ENCODE measurements around the gene HRG.
"Not testable (repeated sequence)": the region's sequence is repeated elsewhere in the genome, so short reads cannot be mapped to it uniquely, and the experiment has no call there.

HRG gene

DNA sequence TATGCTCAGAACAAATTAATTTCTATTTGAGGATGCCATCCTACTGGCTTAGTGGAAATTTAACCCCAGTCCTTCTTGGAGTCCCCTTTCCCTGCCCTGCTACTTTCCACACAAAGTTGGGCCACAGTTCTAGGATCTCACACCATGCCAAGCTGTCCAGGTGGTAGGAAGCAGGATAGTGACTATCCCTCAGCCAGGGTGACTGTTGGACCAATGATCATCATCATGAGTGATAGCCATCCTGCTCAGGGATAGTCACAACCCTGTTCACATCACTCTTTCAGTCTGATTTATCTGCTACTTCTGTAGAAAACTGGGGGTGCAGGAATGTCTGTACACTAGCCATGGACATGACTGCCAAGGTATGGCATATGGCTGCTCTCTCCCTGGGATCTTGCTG is 12.8 kb downstream of the HRG start:
- H3K4me3 Mint-ChIP-seq: no peak overlapping the region
- DNase-seq: no peak
- H3K27me3 Mint-ChIP-seq: peaks cover 67% of the 10 kb centered on the region
- H3K9me3 Mint-ChIP-seq: no peaks in the 10 kb centered on the region
- no peaks in the 10 kb centered on the region for H3K36me3 Mint-ChIP-seq
- no peak overlapping the region for H3K27ac Mint-ChIP-seq
- no peaks in the 10 kb centered on the region for H3K4me1 Mint-ChIP-seq
- CTCF ChIA-PET: interaction anchor here (0.7 kb wide), 1 partner anchor 64 kb away, joined by 3 read pairs; no protein-coding TSS in a partner anchor

- Mint-ChIP-seq H3K36me3 (no peaks in the 10 kb centered on the region), H3K27me3 (peaks cover 70% of the 10 kb centered on the region), H3K4me3 (no peak overlapping the region), H3K9me3 (no peaks in the 10 kb centered on the region), H3K27ac (no peak overlapping the region), H3K4me1 (no peaks in the 10 kb centered on the region)
- CTCF ChIA-PET: interaction anchor here (0.7 kb wide), 1 partner anchor 65 kb away, joined by 3 read pairs; no protein-coding TSS in a partner anchor
- DNase-seq: no peak
These were observed 13.3 kb downstream of the HRG start for GRCh38 chr3:186679151-186679550.

GRCh38 chr3:186680869-186681268 is 15.1 kb downstream of the HRG start:
- peaks cover 8% of the 10 kb centered on the region for H3K9me3 Mint-ChIP-seq
- H3K27me3 Mint-ChIP-seq: peaks cover 61% of the 10 kb centered on the region
- no peak overlapping the region for H3K4me3 Mint-ChIP-seq
- H3K36me3 Mint-ChIP-seq: no peaks in the 10 kb centered on the region
- CTCF ChIA-PET: no interaction called here
- H3K27ac Mint-ChIP-seq: no peak overlapping the region
- no peaks in the 10 kb centered on the region for H3K4me1 Mint-ChIP-seq
- no peak for DNase-seq

GRCh38 chr3:186682812-186683211 is 17.0 kb downstream of the HRG start:
- CTCF ChIA-PET: no interaction called here
- no peaks in the 10 kb centered on the region for H3K4me1 Mint-ChIP-seq
- peaks cover 54% of the 10 kb centered on the region for H3K27me3 Mint-ChIP-seq
- no peak overlapping the region for H3K4me3 Mint-ChIP-seq
- no peaks in the 10 kb centered on the region for H3K36me3 Mint-ChIP-seq
- no peak for DNase-seq
- peaks cover 8% of the 10 kb centered on the region for H3K9me3 Mint-ChIP-seq
- H3K27ac Mint-ChIP-seq: no peak overlapping the region

DNA sequence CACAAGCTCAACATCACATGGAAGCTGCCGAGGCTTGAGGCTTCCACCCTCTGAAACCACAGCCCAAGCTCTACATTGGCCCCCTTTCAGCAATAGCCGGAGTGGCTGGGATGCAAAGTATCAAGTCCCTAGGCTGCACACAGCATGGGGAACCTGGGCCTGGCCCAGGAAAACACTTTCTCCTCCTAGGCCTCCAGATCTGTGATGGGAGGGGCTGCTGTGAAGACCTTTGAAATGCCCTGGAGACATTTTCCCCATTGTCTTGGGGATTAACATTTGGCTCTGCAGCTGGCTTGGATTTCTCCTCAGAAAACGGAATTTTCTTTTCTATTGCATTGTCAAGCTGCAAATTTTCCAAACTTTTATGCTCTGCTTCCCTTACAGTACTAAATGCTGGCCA is 18.2 kb downstream of the HRG start:
- no peak for DNase-seq
- Mint-ChIP-seq H3K27ac (no peak overlapping the region), H3K36me3 (no peaks in the 10 kb centered on the region), H3K4me3 (no peak overlapping the region), H3K27me3 (peaks cover 52% of the 10 kb centered on the region), H3K9me3 (peaks cover 8% of the 10 kb centered on the region), H3K4me1 (no peaks in the 10 kb centered on the region)
- CTCF ChIA-PET: no interaction called here

GRCh38 chr3:186686475-186686874 is 20.7 kb downstream of the HRG start:
- H3K27ac Mint-ChIP-seq, H3K9me3 Mint-ChIP-seq, DNase-seq, CTCF ChIA-PET, H3K36me3 Mint-ChIP-seq, H3K4me1 Mint-ChIP-seq, H3K4me3 Mint-ChIP-seq: not testable (repeated sequence)
- peaks cover 50% of the 10 kb centered on the region for H3K27me3 Mint-ChIP-seq

- no peak for DNase-seq
- Mint-ChIP-seq H3K36me3 (no peaks in the 10 kb centered on the region), H3K27ac (no peak overlapping the region), H3K4me1 (no peaks in the 10 kb centered on the region), H3K9me3 (peaks cover 8% of the 10 kb centered on the region), H3K27me3 (peaks cover 55% of the 10 kb centered on the region), H3K4me3 (no peak overlapping the region)
- CTCF ChIA-PET: no interaction called here
These were observed 21.4 kb downstream of the HRG start for GRCh38 chr3:186687120-186687651.

- H3K4me1 Mint-ChIP-seq, DNase-seq, H3K9me3 Mint-ChIP-seq, H3K36me3 Mint-ChIP-seq, H3K27ac Mint-ChIP-seq, H3K4me3 Mint-ChIP-seq, CTCF ChIA-PET: not testable (repeated sequence)
- H3K27me3 Mint-ChIP-seq: peaks cover 44% of the 10 kb centered on the region
These were observed 24.5 kb downstream of the HRG start for GRCh38 chr3:186690304-186690703.

- CTCF ChIA-PET: no interaction called here
- H3K4me3 Mint-ChIP-seq: no peak overlapping the region
These were observed 25.9 kb downstream of the HRG start for GRCh38 chr3:186691676-186692075.

DNA sequence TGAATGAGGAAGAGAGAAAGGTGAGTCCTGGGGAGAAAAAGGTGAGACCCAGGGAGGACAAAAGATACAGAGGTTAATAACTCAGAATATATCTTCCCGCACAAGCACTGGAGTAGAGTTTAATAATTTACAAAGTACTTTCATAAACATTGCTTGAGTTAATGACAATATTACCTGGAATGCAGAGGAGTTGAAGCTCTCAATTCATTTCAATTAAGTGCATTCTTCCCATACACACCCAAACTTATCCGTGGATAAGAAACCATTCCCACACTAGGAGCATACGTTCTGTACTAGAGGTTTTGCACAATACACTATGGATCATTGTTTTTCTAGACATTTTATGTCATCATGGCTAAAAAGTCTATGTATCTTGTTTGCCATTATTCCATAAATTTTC is 28.0 kb downstream of the HRG start:
- H3K4me1 Mint-ChIP-seq: no peaks in the 10 kb centered on the region
- H3K9me3 Mint-ChIP-seq: no peaks in the 10 kb centered on the region
- H3K36me3 Mint-ChIP-seq: no peaks in the 10 kb centered on the region
- no peak overlapping the region for H3K27ac Mint-ChIP-seq
- no peak for DNase-seq
- CTCF ChIA-PET: no interaction called here
- H3K4me3 Mint-ChIP-seq: no peak overlapping the region
- peaks cover 23% of the 10 kb centered on the region for H3K27me3 Mint-ChIP-seq

More at GRCh38 chr3:186691676-186692075, 25.9 kb downstream of the HRG start:
- no peak for DNase-seq
- Mint-ChIP-seq H3K27me3 (peaks cover 38% of the 10 kb centered on the region), H3K36me3 (no peaks in the 10 kb centered on the region), H3K9me3 (no peaks in the 10 kb centered on the region), H3K4me1 (no peaks in the 10 kb centered on the region), H3K27ac (no peak overlapping the region)

- Mint-ChIP-seq H3K4me1 (no peaks in the 10 kb centered on the region), H3K27ac (no peak overlapping the region), H3K27me3 (peaks cover 23% of the 10 kb centered on the region), H3K9me3 (no peaks in the 10 kb centered on the region), H3K4me3 (no peak overlapping the region), H3K36me3 (no peaks in the 10 kb centered on the region)
- no peak for DNase-seq
- CTCF ChIA-PET: no interaction called here
These were observed 28.6 kb downstream of the HRG start for GRCh38 chr3:186694288-186695032.

GRCh38 chr3:186696522-186696921 is 30.7 kb downstream of the HRG start:
- no peak for DNase-seq
- no peaks in the 10 kb centered on the region for H3K4me1 Mint-ChIP-seq
- H3K4me3 Mint-ChIP-seq: no peak overlapping the region
- H3K27me3 Mint-ChIP-seq: peaks cover 25% of the 10 kb centered on the region
- no peaks in the 10 kb centered on the region for H3K36me3 Mint-ChIP-seq
- no peak overlapping the region for H3K27ac Mint-ChIP-seq
- H3K9me3 Mint-ChIP-seq: no peaks in the 10 kb centered on the region
- CTCF ChIA-PET: no interaction called here

DNA sequence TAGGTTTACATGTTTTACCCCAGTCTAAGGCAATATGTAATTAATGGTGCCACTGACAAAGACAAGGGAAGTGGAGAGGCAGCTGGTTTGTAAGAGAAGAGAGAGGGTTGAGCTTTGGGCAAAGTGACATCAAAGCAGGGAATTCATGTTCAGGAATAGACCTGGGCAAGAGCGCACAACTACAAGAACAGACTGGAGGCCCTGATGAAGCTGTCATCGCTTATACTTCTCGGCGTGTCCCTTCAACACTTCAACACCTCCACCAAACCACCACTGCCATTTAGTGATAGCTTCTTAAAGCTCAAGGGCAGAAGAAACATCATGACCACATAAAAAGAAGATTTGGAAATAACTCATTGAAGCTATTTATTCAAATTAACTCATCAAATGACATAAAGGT is 31.7 kb downstream of the HRG start:
- Mint-ChIP-seq H3K9me3 (no peaks in the 10 kb centered on the region), H3K27me3 (peaks cover 21% of the 10 kb centered on the region), H3K27ac (no peak overlapping the region), H3K36me3 (no peaks in the 10 kb centered on the region), H3K4me1 (no peaks in the 10 kb centered on the region), H3K4me3 (no peak overlapping the region)
- DNase-seq: no peak
- CTCF ChIA-PET: no interaction called here

DNA sequence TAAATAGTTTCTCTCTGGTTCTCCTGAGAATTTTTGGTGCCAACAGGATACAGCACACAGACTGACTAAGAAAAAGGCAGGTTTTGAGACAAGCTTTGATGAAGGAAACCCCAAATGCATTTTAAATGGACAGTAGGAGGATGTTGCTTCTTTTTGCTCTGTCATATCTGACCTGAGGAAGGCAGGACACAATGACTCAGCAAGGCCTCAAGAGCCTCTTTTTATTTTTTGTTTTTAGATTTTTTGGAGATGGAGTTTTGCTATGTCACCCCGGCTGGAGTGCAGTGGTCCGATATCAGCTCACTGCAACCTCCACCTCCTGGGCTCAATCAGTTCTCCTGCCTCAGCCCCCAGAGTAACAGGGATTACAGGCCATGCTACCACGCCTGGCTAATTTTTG is 34.5 kb downstream of the HRG start:
- H3K4me1 Mint-ChIP-seq: no peaks in the 10 kb centered on the region
- peaks cover 26% of the 10 kb centered on the region for H3K27me3 Mint-ChIP-seq
- H3K27ac Mint-ChIP-seq: no peak overlapping the region
- CTCF ChIA-PET: no interaction called here
- DNase-seq: no peak
- no peaks in the 10 kb centered on the region for H3K36me3 Mint-ChIP-seq
- H3K4me3 Mint-ChIP-seq: no peak overlapping the region
- no peaks in the 10 kb centered on the region for H3K9me3 Mint-ChIP-seq

GRCh38 chr3:186702451-186702850 is 36.6 kb downstream of the HRG start:
- H3K4me1 Mint-ChIP-seq, H3K36me3 Mint-ChIP-seq, H3K9me3 Mint-ChIP-seq, DNase-seq, CTCF ChIA-PET, H3K4me3 Mint-ChIP-seq, H3K27ac Mint-ChIP-seq: not testable (repeated sequence)
- peaks cover 37% of the 10 kb centered on the region for H3K27me3 Mint-ChIP-seq
